ENCODE results near the gene EXOC4.

DNA sequence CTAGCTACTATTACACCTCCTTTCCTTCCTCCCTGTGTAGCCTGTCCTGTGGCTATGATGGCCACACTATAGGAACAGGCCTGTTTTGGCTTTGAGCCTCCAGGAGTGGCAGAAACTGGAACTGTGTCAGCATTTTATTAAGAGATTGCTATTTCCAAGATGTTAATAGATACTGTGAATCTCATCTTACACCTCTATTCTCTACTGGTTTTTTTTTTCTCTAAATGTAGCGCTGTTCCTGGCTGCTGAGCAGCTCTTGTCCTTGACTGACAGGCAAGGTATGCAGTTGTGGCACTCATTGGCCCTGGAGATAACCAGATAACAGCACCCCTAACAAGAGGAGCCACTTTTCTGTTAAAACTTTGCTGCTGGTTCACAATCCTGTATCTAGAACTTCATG, 119.5 kb downstream of the EXOC4 start:
- no peak for TF ChIP-seq POLR2AphosphoS5 (IDR thresholded peaks at IDR 0.05; ENCODE audit: low read depth, low read length)
- no peak for TF ChIP-seq TCF7L2 (IDR thresholded peaks at IDR 0.05; ENCODE audit: low read depth, low read length)

All from Panc1 (cell line).